Measurements from ENCODE around the gene LRP1B. TPM values are rescaled to one million over a fixed set of nuclear protein-coding genes. Genes with fewer than 3 reads are reported as not detected.

LRP1B gene
- total RNA-seq, 1 experiment from 2014 or later: 0.21 TPM

DNA sequence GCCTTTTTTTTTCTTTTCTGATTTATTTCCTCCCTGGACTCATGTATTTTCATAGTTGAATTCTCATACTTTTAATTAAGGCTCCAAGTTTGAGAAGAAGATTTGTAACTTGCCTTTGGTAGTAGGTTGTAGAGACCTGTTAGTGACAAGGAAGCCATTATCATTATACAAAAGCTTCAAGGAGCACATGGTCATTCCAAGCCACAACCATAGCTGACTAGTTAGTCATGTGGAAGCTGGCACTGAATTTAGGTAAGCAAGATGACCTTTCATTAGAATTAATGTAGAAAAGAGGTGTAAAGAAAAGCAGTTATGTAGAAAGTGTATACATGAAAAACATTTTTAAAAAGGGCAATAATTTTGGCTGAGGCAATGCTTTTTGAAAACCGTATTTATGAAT, 89.7 kb downstream of the LRP1B start:
- intact Hi-C loops (cut with micrococcal nuclease; ENCODE audit: unreplicated experiment): loop anchor here (2.0 kb wide), 1 partner anchor 36 kb away; no protein-coding TSS in a partner anchor
- TF ChIP-seq, protein P1, sequence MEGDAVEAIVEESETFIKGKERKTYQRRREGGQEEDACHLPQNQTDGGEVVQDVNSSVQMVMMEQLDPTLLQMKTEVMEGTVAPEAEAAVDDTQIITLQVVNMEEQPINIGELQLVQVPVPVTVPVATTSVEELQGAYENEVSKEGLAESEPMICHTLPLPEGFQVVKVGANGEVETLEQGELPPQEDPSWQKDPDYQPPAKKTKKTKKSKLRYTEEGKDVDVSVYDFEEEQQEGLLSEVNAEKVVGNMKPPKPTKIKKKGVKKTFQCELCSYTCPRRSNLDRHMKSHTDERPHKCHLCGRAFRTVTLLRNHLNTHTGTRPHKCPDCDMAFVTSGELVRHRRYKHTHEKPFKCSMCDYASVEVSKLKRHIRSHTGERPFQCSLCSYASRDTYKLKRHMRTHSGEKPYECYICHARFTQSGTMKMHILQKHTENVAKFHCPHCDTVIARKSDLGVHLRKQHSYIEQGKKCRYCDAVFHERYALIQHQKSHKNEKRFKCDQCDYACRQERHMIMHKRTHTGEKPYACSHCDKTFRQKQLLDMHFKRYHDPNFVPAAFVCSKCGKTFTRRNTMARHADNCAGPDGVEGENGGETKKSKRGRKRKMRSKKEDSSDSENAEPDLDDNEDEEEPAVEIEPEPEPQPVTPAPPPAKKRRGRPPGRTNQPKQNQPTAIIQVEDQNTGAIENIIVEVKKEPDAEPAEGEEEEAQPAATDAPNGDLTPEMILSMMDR (IDR thresholded peaks at IDR 0.05; ENCODE audit: unreplicated experiment): no peak

DNA sequence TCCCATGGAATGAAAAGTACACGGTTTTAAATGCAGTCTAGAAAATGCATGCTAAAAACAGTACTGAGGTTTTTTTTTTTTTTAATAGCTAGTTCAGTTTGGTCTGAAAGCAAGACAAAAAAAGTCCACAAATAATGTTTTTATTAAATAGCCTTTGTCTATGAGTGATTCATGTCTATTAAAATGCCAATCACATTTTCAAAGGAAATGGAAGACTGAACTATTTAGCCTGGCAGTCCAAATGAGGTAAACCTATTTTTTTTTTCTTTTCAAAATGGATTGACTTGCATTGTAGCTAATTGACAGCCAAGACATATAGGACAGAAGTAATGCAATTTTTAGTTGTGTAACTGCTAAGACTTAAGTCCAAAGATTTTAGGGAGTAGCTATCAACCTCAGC, 90.3 kb downstream of the LRP1B start:
- intact Hi-C loops (cut with micrococcal nuclease; ENCODE audit: unreplicated experiment): loop anchor here (2.0 kb wide), 1 partner anchor 36 kb away; no protein-coding TSS in a partner anchor
- CTCF ChIA-PET: interaction anchor here (1.4 kb wide), 1 partner anchor 9 kb away, joined by 3 read pairs; no protein-coding TSS in a partner anchor
- BruUV-seq (replicated peaks): no TSS peak
- no peak overlapping the region for H3K4me3 Mint-ChIP-seq (ENCODE audit: low read depth, unreplicated experiment)
- TF ChIP-seq, protein P1 (IDR thresholded peaks at IDR 0.05; ENCODE audit: unreplicated experiment): no peak
- no peaks in the 10 kb centered on the region for H3K27me3 Mint-ChIP-seq (ENCODE audit: unreplicated experiment)
- H3K9me3 Mint-ChIP-seq (ENCODE audit: low read depth, unreplicated experiment): no peaks in the 10 kb centered on the region
- H3K4me1 Mint-ChIP-seq (ENCODE audit: low read depth, unreplicated experiment): peaks cover 18% of the 10 kb centered on the region
- no peak for DNase-seq
- H3K27ac Mint-ChIP-seq (ENCODE audit: unreplicated experiment): no peak overlapping the region
- no peaks in the 10 kb centered on the region for H3K36me3 Mint-ChIP-seq (ENCODE audit: insufficient read depth, unreplicated experiment)

More for the DNA sequence above, 89.7 kb downstream of the LRP1B start:
- Mint-ChIP-seq H3K36me3 (ENCODE audit: insufficient read depth, unreplicated experiment) (no peaks in the 10 kb centered on the region), H3K27me3 (ENCODE audit: unreplicated experiment) (no peaks in the 10 kb centered on the region), H3K4me3 (ENCODE audit: low read depth, unreplicated experiment) (no peak overlapping the region), H3K27ac (ENCODE audit: unreplicated experiment) (peak overlapping the region; percentile 39), H3K9me3 (ENCODE audit: low read depth, unreplicated experiment) (no peaks in the 10 kb centered on the region), H3K4me1 (ENCODE audit: low read depth, unreplicated experiment) (peaks cover 18% of the 10 kb centered on the region)
- peak; percentile 6 for DNase-seq
- no TSS peak for BruUV-seq (replicated peaks)
- CTCF ChIA-PET: interaction anchor here (1.4 kb wide), 1 partner anchor 8 kb away, joined by 3 read pairs; no protein-coding TSS in a partner anchor

DNA sequence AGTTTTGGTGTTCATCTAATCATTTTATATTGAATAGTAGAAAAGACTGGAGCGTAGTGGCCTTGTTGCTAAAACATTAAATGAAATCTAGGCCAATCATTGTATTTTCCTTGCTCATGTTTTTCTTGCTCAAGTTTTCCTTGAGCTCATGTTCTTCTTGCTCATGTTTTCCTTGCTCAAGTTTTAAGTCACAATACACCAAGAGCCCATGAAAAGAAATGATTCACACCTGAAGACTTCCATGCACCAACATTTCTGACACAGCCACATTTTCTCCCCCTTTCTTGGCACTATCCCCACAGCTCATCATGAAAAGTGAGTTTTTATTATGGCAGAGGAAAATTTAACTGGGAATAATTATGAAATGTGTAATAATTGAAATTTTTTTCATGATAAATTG, 92.0 kb downstream of the LRP1B start:
- DNase-seq: no peak
- H3K4me1 Mint-ChIP-seq (ENCODE audit: low read depth, unreplicated experiment): peaks cover 18% of the 10 kb centered on the region
- BruUV-seq (replicated peaks): no TSS peak
- no peaks in the 10 kb centered on the region for H3K36me3 Mint-ChIP-seq (ENCODE audit: insufficient read depth, unreplicated experiment)
- TF ChIP-seq, protein P1 (IDR thresholded peaks at IDR 0.05; ENCODE audit: unreplicated experiment): no peak
- intact Hi-C loops (cut with micrococcal nuclease; ENCODE audit: unreplicated experiment): no loop called here
- H3K9me3 Mint-ChIP-seq (ENCODE audit: low read depth, unreplicated experiment): no peaks in the 10 kb centered on the region
- CTCF ChIA-PET: interaction anchor here (0.6 kb wide), 1 partner anchor 483 kb away, joined by 3 read pairs; no protein-coding TSS in a partner anchor
- no peak overlapping the region for H3K27ac Mint-ChIP-seq (ENCODE audit: unreplicated experiment)
- no peaks in the 10 kb centered on the region for H3K27me3 Mint-ChIP-seq (ENCODE audit: unreplicated experiment)
- H3K4me3 Mint-ChIP-seq (ENCODE audit: low read depth, unreplicated experiment): no peak overlapping the region

DNA sequence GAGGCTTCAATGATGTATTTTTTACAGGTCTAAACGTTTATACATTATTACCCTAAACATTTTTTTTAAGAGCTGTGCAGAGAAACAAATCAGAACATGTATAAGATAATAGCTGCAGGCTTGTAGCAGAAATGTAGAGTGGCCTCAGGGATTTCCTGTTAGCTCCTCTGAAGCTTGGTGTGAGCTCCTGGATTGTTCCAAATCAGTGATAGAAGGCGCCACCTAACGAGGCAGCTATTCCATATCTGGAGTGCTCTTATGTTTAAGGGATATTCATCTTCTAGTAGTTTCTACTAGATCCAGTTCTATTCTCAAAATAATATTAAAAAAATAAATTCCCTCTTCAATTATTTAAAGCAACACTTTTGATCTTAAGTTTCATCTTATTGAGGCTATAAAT, 93.1 kb downstream of the LRP1B start:
- H3K4me3 Mint-ChIP-seq (ENCODE audit: low read depth, unreplicated experiment): no peak overlapping the region
- no peak overlapping the region for H3K27ac Mint-ChIP-seq (ENCODE audit: unreplicated experiment)
- CTCF ChIA-PET: no interaction called here
- TF ChIP-seq, protein P1 (IDR thresholded peaks at IDR 0.05; ENCODE audit: unreplicated experiment): no peak
- no peak for DNase-seq
- no peaks in the 10 kb centered on the region for H3K9me3 Mint-ChIP-seq (ENCODE audit: low read depth, unreplicated experiment)
- BruUV-seq (replicated peaks): no TSS peak
- no peaks in the 10 kb centered on the region for H3K36me3 Mint-ChIP-seq (ENCODE audit: insufficient read depth, unreplicated experiment)
- H3K4me1 Mint-ChIP-seq (ENCODE audit: low read depth, unreplicated experiment): peaks cover 18% of the 10 kb centered on the region
- intact Hi-C loops (cut with micrococcal nuclease; ENCODE audit: unreplicated experiment): no loop called here
- no peaks in the 10 kb centered on the region for H3K27me3 Mint-ChIP-seq (ENCODE audit: unreplicated experiment)
